ENCODE results near the gene PDE11A.

GRCh38 chr2:177735318-177735803 lies 337.2 kb downstream of the PDE11A start:
- TF ChIP-seq CTCF (conservative IDR thresholded peaks at IDR 0.05) = no peak
- no peak for TF ChIP-seq ZFX (IDR thresholded peaks at IDR 0.05)

All from C4-2B (cell line).